HUDEP-2 (cell line): Measurements from ENCODE around the gene ADCY1.

ENCODE experiments used
- DNase-seq, 76 experiments: peaks; one replicate each; lab custom pipeline; 2025; ENCODE audit not compliant: unreplicated experiment in 76 of 76; lab: John Stamatoyannopoulos, UW

ADCY1 gene

DNA sequence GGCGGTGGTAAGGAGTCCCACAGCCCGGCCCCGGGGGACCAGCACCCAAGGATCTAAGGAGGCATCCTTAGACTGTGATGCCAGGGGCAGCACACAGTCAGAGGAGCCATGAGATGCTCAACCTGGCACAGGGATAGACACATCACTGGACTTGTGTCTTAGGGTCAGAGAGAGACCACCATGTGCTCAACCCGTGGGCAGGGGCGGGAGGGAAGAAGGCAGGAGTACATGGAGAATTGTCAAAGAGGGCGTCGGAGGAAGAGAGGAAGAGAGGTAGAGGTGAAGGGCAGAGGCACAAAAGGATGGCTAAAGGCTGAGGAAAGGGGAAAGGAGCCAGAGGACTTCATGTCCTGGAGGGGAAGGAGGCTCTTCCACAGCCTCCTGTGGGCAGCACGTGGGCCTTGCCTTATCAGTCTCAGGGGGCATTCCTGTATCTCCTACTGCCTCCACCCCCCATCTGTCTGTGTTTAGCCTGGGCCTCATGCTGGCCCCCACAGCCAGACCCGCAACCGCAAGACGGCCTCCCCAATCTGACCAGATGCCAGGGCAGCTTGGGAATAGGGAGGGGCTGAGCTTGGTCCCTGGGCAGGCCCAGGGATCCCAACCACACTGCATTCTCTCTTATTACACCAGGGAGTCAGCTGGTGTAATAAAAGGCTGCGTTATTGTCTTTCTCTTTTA is 2.2 kb downstream of the ADCY1 start:
- no peak for DNase-seq

DNA sequence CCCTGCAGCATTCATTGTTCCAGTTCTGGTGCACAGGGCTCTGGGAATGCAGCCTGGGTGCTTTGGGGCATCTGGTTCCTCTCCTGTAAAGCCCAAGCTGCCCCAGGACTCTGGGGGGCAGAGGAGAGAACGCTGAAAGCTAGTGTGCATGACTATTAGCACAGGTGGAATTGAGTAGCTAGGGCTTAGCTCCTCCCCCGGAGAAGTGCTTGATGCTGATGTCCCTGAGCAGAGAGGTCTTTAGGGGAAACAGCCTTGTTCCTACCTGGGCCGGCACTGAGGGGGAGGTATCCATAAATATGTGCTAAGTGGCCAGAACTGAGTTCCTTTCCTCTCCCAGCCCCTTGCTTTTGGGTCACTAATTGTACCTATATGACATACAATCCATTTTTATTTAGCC is 3.9 kb downstream of the ADCY1 start:
- no peak for DNase-seq

DNA sequence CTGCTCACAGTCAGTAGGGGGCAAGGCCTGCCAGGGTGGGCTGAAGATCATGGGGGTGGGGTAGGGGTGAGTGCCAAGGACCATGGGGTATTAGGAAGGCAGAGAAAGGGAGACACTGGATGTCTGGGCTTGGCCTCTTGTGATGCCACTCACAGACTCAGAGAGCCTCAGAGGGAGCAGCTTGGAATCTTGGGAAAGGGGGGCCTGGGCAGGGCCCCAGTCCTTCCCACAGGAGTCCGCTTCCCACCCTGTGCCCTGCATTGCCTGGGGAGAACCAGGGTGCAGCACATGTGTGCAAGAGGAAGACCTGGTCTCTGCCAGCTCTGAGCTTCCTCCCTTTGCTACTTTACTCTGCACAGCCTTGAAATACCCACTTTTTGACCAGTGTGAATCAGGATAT is 4.3 kb downstream of the ADCY1 start:
- no peak for DNase-seq

DNA sequence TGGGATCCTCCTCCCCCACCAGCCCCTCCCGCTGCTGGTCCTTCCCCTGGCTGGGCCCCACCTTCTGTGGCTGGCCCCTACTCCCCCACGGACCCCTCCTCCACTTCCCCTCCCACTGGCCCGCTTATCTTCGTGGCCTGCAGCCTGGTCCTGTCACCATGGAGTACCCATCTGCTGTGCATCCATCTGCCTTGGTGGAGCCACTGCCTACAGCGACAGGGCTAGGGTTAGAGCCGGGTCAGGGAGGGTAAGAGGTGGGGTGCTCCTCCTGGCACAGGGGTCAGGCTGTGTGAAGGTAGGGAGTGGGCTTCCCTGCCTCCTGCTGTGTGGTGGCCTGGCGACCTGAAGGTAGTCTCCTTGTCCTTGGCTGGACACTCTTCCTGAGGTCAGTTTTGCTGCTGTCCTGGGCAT is 5.2 kb downstream of the ADCY1 start:
- no peak for DNase-seq

DNA sequence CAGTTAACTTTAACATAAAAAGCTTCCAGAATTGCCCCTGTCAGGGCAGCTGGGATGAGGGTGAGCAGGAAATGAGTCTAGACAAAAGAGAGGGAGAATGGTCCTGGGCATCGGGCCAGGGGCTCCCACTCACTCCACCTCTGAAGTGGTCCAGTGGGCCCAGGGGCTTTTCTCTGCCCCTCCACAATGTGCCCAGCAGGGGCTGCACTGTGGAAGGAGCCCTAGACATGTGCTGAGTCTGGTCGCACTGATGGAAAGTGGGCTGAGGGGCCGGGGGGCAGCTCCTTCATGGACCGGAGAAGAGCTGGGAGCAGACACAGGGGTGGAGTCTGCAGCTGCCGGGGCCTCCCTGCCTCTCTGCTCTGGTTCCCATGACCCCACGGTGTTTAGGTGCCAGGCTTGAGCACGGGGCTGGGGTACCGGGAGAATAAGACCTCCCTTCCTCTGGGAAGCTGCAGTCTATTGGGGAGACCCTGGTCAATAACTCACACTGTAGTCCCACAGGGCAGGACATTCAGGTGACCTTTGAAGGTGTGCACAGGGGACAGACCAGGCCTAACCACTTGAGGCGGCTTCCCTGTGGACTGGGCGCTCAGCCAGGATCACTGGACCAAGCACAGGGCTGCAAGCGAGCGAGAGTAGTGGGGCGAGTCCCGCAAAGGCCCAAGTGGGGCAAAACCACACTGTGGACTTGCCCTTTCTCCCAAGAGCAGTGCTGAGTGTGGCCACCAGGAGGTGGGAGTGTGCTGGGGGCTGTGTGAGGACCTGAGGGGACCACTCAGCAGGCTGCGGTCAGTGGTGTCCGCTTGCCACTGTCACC is 6.1 kb downstream of the ADCY1 start:
- DNase-seq: peak in 1 of 76 experiments; percentile 4

DNA sequence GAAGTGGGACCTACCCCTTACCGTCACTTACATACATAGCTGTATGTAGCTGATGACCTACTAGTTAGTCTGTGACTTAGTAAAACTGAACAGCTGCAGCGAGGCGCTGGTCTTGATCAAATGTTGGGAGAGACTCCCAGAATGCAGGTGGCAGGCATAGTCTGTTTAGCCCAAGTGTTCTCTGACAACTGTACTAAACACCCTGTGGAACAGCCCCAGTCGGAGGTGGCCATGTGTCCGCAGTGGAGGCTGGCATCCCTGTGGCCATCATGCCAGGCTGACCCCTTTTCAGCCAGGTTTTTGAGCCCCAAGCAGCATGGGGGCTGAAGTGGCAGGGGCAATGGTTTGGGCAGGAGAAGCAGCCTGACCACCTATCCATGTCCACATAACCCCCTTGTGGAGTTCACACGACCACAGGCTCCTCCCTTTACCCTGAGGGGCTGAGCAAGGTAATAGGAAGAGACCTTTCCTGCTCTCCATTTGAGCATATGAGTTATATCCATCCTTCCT is 7.2 kb downstream of the ADCY1 start:
- no peak for DNase-seq

DNA sequence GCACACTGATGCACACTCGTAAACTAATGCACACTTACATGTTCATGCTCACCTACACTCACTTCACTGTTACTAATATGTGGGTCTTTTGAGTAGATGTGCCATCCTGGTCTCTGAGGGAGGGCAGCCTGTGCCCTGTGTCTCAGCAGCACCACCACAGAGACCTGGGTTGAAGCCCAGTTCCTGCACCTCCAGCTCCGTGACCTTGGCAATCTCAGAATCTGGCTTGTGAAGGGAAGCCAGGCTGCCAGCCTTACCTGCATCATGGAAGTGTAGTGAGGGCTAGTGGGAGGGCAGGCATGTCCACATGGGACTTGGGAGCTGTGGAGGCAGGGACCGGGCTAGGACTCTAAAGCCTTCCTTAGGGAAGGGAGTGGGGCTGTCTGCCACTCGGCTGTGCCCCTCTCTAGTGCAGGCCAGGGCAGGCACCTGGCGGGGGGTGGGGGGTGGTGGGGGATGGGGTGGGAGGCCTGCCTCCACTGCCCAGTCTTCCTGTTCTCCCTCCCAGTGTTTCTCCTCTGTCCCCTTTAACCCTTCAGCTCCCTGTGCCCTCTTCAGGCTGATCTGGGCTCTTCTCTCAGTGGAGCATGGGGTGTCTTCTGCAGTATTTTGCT is 8.1 kb downstream of the ADCY1 start:
- no peak for DNase-seq

DNA sequence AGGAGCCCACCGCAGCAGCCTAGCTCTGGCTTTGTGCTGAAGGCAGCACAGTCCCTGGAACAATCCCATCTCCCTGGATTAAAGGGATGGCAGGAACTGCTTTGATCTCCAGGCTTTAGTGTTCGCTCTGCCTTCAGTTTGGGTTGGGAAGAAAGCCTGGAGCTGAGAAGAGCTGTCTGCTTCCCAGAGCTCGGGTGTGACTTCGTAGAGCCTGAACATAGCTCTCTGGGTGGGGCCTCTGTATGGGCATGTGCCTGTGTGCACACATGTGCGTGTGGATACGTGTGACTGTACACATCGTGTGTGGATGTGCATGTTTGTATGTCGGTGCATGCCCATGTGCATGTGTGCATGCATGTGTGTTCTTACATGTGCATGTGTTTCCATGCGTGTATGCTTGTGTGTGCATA is 8.7 kb downstream of the ADCY1 start:
- DNase-seq: no peak

DNA sequence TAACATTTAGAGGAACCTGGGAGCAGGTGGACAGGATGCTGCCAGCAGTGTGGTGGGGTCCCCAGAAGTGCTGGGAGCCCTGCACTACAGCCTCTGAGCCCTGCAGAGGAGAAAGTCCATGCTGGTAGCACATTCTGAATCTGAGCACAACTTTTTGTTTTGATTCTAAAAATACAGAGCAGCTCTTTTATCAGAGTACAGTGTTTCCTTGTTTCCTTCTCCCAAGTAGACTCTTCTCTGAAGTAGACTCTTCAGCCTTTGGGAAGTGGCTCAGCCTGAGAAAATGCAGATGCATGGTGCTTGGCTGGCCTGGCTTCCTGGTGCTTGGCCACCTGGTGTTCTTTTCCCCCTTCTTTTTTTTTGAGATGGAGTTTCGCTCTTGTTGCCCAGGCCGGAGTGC is 9.1 kb downstream of the ADCY1 start:
- no peak for DNase-seq

DNA sequence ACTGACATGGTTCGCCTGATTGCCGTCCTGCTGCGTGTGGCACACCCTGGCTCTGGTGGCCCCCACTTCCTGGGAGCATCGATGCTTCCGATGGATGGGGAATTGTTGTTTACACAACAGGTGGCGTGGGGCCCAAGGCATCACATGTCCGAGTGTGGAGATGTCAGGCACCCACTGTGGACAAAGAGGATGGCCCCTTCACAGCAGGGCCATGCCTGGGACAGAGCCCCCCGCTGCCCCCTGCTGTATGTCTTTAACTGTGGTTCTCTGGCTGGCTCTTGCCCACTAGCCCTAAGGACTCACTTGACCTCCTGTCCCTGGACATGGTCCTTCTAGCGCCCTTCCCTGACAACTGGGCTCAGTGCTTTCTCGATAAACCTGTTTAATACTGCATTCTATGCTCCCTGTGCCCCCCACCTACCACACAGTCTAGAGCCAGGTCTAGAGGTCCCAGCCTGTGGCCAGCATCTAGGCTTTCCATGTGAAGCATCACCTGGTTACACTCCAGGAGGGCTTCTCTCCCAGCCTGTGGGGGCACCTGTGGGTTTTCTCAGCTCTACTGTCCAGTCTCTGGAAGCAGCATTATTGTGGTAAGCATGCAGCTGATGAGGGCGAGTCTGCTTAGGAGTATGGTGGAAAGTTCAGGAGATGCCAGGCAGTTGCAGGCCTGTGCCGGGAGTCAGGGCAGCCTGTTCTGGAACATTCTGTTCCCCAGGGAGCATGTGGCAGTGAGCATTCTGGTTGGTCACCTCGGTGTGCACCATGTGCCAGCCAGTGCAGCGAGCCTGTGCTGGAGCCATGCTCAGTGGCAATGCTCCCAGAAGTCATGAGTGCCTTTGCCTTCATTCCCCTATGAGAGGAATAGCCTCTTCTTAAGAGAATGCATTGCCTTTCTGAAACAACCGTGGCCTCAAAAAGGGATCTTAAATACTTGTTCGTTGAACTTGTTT is 10.4 kb downstream of the ADCY1 start:
- no peak for DNase-seq

DNA sequence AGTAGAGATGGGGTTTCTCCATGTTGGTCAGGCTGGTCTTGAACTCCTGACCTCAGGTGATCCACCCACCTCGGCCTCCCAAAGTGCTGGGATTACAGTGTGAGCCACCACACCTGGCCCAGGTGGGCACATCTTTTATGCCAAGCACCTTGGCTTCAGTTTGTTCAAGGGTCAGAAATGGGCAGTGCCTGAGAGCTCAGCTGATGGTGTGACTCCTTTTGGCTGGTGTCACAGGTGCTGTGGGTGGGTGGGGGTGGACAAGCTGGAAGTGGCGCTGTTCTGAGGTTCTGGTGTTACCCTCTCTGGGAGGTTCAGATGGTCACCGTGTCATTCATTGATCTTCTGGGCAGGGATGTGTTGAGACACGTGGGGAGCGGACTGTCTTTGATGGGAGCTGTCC is 11.5 kb downstream of the ADCY1 start:
- DNase-seq: no peak

DNA sequence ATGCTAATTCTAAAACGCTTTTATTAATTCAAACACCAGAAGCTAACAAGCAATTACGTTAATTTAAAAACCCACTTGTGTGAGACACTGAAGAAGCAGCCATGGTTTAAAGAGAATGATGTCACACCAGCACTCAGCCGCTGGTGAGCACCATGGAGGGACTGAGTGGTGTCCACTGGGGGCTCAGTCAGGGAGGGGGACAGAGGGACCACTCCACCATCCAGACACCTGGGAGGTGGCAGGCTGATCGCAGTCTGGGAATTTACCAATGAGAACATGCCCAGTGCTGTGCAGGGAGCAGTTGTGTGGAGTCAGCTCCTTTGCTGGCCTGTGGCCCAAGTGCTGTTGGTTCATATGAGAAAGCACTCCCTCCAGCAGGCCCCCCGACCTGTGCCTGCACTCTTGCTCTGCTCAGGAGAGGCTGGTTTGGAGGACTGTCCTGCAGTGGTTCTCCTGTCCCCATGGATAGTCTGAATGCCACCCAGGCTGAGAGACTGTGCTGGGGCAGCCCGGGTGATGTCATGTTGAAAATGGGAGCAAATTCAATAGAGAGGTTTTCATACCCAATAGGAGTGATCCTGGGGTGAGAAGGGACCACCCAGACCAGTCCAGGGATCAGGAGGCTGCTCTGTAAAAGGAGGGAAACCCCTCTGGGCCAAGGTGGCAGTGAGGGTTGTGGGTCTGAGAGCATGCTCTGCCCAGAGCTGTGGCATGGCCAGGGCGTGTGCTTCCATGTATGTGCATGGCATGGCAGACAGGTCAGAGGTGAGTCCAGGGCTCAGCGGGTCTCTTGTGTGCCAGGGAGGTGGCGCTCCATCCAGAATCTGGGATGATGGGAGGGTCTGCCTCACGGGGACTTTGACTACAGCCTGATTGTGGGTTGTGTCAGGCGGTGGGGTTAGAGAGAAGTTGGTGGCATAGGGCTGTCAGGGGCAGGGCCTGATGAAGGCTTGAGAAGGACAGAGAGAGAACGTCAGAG is 12.7 kb downstream of the ADCY1 start:
- DNase-seq: no peak

DNA sequence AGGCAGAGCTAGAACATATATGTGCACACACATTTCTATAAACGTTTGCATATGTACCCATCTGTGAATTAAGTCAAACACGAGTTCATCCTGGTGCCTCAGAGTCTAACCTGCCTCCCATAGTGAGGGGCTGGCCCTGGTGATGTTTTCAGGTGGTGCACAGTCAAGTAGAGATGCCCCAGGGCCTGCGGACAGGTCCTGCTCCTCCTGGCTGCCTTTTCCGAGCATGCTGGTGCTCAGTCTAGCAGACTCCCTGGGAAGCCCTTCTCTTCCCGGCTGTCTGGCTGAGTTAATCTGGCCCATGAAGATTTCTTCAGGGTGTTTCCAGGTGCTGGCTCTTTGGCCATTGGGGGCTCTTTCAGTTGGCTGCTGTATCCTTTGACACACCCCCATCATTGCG is 14.3 kb downstream of the ADCY1 start:
- no peak for DNase-seq

DNA sequence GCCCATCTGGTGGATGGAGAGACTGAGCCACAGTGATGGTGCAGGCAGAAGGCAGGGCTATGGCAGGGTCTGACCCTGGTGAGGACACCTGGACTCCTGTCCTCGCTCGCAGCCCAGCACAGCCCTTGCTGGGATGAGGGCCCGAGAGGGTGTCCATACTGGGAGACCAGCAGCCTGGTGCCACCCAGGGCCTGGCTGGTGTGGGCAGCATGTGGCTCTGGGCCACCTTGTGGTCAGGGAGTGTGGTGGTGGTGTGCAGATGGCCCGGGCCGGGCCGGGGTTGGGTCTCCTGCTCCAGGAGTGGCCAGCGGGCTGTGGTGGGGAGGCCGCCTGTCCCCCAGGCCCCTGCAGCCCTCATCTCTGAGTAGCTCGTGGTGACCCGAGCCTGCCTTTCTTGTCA is 14.9 kb downstream of the ADCY1 start:
- DNase-seq: no peak

DNA sequence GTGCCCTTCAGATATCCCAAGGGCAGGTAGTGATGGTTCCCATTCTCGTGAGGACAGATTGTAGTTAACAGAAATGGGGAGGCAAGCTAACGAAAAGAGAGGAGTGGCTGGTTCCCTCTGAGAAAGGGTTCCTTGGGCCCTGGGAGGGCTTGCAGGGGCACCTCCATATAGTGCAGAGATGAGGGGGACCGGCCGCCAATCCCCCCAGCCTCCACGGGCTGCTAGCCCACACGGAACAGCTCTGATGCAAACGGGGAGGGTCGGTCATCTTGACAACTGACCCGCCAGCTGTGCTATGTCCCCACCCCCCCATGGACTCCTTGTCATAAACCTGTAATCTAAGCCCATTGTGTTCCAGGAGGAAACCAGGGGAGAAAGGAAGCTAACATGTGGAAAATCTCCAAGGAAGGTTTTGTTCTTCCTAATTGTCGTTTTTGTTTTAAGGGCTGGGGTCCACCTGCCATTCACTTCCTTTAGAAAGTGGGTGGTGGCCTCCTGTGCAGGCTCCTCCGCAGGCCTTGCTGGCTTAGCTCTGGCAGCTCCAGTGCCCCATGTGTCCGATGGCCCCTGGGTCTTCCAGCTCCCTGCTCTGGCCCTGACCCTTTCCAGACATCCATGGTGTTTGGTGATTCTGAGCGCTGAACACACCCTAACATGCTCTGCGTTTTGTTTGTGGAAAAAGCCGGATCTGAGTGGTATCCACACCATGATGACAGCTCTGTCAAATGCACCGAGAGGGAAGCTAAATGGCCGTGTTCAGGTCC is 15.9 kb downstream of the ADCY1 start:
- no peak for DNase-seq

DNA sequence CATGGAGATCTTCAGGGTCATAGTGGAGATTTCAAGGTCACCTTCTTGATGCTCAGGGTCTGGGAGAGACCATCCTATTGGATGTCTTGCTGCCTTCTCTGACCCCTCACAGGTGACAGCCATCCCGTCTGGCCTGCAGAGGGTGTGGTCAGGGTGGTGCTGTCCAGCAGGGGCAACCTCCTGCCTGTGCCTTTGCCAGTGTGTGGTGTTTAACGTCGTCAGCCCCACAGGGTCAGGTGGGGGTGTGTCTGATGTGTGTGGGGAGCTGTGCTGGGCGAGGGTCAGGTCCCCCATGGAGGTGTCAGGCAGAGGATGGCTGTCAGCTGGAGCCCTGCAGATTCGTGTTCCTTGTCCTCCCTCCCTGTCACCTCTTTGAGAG is 16.5 kb downstream of the ADCY1 start:
- DNase-seq: no peak

DNA sequence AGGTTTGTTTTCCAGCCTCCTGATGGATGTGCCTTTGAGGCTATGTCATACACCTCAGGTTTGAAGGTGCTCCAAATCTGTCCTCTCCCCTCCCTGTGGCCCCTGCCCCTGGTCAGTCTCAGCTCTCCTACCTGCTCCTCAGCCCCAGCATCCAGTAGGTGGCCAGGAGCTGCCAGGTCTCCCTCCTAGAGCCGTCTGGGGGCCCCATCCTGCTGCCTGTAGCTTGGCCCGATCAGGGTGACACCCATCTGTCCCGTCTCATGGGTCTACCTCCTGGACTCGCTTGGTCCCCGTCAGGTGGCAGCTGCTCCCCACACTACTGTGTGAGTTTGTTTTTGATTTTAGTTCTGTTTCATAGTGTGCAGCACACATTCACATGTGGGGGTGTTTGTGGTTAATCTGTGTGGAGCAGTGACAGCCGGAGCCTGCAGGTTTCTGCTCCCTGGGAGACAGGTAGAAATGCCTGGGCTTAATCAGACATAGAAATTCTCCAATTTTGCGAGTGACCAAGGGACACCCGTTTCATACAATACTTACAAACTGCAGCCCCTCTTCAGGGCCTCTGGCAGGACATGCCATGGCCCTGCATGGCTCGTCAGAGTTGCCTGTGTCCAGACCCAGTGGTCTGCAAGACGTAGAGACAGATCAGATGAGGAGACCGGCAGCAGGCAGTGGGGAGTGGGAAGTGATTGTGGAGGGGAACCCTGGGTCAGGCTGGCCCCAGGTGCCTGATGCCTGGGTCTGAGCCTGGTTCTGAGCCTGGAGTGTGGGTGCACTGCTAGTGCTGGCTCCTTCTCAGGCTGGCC is 17.1 kb downstream of the ADCY1 start:
- DNase-seq: no peak
